Chondrocyte (in vitro differentiated cells): Measurements from ENCODE around the gene PTCD2. TPM values are rescaled to one million over a fixed set of nuclear protein-coding genes. Genes with fewer than 3 reads are reported as not detected.

Source experiments
- DNase-seq: peaks from one replicate; pipeline ENCODE4 v3.0.0; 2021; ENCODE audit warnings: mixed read lengths, low spot score
- H3K27ac Mint-ChIP-seq: one replicate; pipeline ENCODE4 v1.8.0; 2021; ENCODE audit warnings: mild to moderate bottlenecking, moderate library complexity, mixed read lengths; ENCODE audit not compliant: unreplicated experiment
- H3K27me3 Mint-ChIP-seq: 2 replicates; pipeline ENCODE4 v1.8.0; 2021; ENCODE audit warnings: low read depth, mixed read lengths
- H3K36me3 Mint-ChIP-seq: 2 replicates; pipeline ENCODE4 v1.8.0; 2021; ENCODE audit warnings: low read depth, mixed read lengths
- H3K4me1 Mint-ChIP-seq: 2 replicates; pipeline ENCODE4 v1.8.0; 2021; ENCODE audit warnings: low read depth, mild to moderate bottlenecking, mixed read lengths
- H3K4me3 Mint-ChIP-seq: one replicate; pipeline ENCODE4 v1.8.0; 2021; ENCODE audit warnings: mild to moderate bottlenecking, moderate library complexity, mixed read lengths; ENCODE audit not compliant: unreplicated experiment
- H3K9me3 Mint-ChIP-seq: 2 replicates; pipeline ENCODE4 v1.8.0; 2021; ENCODE audit warnings: low read depth, mixed read lengths
- CTCF ChIP-seq: fragments of 200-600 bp; sonication (generic); IDR thresholded peaks from 2 replicates; pipeline ENCODE4 v1.5.0; 2021; ENCODE audit warnings: antibody characterized with exemption, mild to moderate bottlenecking, moderate library complexity
- total RNA-seq: library from RNA; stranded (reverse); gene quantifications from 3 replicates; pipeline ENCODE4 v1.2.1, GENCODE V29; 2021

PTCD2 gene
- total RNA-seq, 1 donor from 2014 or later = 8.5 TPM

DNA sequence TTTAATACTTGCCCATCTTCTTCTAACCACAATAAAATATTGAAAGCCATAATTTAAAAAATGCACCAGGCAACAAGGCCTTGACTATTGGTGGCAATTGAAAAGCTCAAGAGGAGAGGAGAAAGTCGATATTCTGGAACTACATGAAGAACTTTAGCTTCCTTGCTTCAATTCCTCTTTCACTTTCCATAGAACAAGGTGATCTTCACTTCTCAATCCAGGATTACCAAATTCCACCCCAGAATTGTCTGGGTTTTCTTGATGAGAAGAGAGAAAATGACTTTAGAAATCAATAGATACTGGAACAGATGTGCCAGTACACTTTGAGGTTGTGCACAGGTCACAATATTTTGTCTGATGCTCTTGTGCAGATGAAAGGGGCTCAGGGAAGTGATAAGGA lies 52.2 kb downstream of the PTCD2 start:
- Mint-ChIP-seq H3K4me1 (peaks cover 10% of the 10 kb centered on the region), H3K36me3 (no peaks in the 10 kb centered on the region), H3K9me3 (peaks cover 3% of the 10 kb centered on the region), H3K27me3 (no peaks in the 10 kb centered on the region), H3K27ac (no peak overlapping the region), H3K4me3 (no peak overlapping the region)
- TF ChIP-seq CTCF = no peak
- DNase-seq = no peak

DNA sequence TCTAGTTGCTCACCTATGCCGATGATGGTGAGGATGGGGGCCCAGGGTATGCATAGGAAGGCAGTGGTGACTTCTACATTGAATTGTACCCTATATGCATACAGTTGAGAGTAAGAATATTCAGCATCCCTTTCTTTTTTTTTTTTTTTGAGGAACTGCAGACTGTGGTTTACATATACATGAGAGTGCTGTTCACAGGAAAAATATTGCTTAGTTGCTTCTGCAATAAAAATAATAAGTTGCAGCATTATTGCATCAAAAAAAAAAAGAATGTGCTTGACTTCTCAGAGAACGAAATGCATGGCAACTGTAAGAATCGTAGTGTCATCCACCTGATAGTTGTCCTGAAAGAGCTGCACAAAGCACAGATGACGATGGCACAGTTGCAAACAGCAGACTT lies 52.8 kb downstream of the PTCD2 start:
- Mint-ChIP-seq H3K27me3 (no peaks in the 10 kb centered on the region), H3K36me3 (no peaks in the 10 kb centered on the region), H3K4me1 (peaks cover 11% of the 10 kb centered on the region), H3K27ac (no peak overlapping the region), H3K9me3 (peaks cover 3% of the 10 kb centered on the region), H3K4me3 (no peak overlapping the region)
- no peak for DNase-seq
- no peak for TF ChIP-seq CTCF

GRCh38 chr5:72374844-72375243 lies 54.7 kb downstream of the PTCD2 start:
- Mint-ChIP-seq H3K27ac (no peak overlapping the region), H3K4me3 (no peak overlapping the region), H3K4me1 (peaks cover 24% of the 10 kb centered on the region), H3K36me3 (no peaks in the 10 kb centered on the region), H3K9me3 (peaks cover 3% of the 10 kb centered on the region), H3K27me3 (no peaks in the 10 kb centered on the region)
- no peak for DNase-seq
- no peak for TF ChIP-seq CTCF

DNA sequence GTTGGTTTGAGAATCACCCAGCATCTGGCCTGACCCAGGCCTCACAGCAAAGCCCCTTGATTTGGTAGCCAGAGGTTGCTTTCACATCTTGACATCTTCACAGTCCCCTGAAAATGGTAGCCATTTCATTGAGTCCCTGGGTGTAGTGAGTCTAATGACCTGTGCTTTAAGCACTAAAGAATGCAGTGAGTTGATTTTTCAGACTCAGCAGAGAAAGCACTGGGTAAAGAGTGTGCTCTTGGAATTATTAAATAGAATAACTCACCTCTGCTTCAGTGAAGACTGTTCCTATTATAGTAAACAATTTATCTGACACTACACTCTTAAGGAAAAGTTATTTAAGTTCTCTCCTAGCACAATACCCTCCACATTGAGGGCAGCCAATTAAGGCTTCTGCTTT lies 56.2 kb downstream of the PTCD2 start:
- DNase-seq = no peak
- H3K27ac Mint-ChIP-seq = no peak overlapping the region
- no peak for TF ChIP-seq CTCF

DNA sequence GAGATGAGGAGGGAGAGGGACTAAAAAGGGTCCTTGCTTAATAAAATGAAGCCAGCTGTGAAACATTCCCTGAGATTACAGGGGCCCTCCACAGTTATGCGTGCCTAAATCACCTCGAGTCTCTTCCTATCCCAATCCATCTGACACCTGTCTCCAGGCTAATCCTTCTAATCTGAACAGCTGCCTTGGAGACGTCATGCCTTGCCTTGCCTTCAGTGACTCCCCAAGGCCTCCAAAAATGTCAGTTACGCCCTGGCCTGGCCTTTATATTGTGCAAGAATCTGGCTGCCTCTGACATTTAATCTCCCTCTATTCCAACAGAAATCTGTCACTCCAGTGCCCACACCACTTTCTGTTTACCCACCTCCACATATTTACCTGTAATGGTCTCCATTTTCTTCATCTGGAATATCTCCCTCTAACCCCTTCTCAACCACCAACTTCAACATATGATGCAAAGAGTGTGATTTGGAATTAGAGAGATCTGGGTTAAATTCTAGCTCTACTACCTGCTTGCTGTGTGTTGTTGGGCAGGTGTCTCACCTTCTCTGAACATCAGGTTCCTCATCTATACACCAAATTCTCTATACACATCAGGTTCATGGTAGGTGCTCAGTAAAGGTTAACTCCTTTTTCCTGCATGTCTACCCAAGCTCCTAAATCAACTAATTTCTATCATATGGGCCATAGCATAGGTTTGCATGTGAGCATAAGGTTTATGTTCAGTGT lies 57.9 kb downstream of the PTCD2 start:
- Mint-ChIP-seq H3K36me3 (no peaks in the 10 kb centered on the region), H3K4me1 (peaks cover 38% of the 10 kb centered on the region), H3K4me3 (no peak overlapping the region), H3K9me3 (peaks cover 3% of the 10 kb centered on the region), H3K27ac (no peak overlapping the region), H3K27me3 (no peaks in the 10 kb centered on the region)
- TF ChIP-seq CTCF = no peak
- no peak for DNase-seq

More for the DNA sequence above, 56.2 kb downstream of the PTCD2 start:
- peaks cover 3% of the 10 kb centered on the region for H3K9me3 Mint-ChIP-seq
- H3K4me3 Mint-ChIP-seq = no peak overlapping the region
- no peaks in the 10 kb centered on the region for H3K36me3 Mint-ChIP-seq
- no peaks in the 10 kb centered on the region for H3K27me3 Mint-ChIP-seq
- peaks cover 36% of the 10 kb centered on the region for H3K4me1 Mint-ChIP-seq
